Natural killer cell (primary cell): ENCODE data around the gene KAT2B. TPM values are rescaled to one million over a fixed set of nuclear protein-coding genes. Genes with fewer than 3 reads are reported as not detected.

Source experiments
- ATAC-seq, 3 donors: fragments of 150-1000 bp in 2 of 3; fragments of 200-7000 bp in 1 of 3; cut with Tn5 transposase; 1 replicate in 1 of 3; 2 replicates in 2 of 3; pipeline ENCODE4 v1.10.0; 2021; ENCODE audit warnings: mild to moderate bottlenecking in 2 of 3, moderate library complexity in 2 of 3
- DNase-seq, 2 donors: peaks; one replicate each; pipeline versions ENCODE4 v3.0.0 to v3.0.0-alpha.2; 2013 to 2021; ENCODE audit warnings: mixed read lengths in 1 of 2
- H3K27ac ChIP-seq: one replicate; pipeline ENCODE4 v1.5.1; 2013; ENCODE audit warnings: mild to moderate bottlenecking, low read length
- H3K27me3 ChIP-seq: one replicate; pipeline ENCODE4 v1.6.1; 2013; ENCODE audit warnings: low read length; ENCODE audit not compliant: control insufficient read depth, insufficient read depth
- H3K36me3 ChIP-seq: one replicate; pipeline ENCODE4 v1.6.1; 2013; ENCODE audit warnings: low read length; ENCODE audit not compliant: control insufficient read depth, insufficient read depth
- H3K4me1 ChIP-seq: one replicate; pipeline ENCODE4 v1.6.1; 2013; ENCODE audit warnings: low read length; ENCODE audit not compliant: control insufficient read depth, insufficient read depth
- H3K4me3 ChIP-seq: one replicate; pipeline ENCODE4 v1.5.1; 2013; ENCODE audit warnings: low read length
- H3K9me3 ChIP-seq: one replicate; pipeline ENCODE4 v1.6.1; 2013; ENCODE audit warnings: low read length; ENCODE audit not compliant: control insufficient read depth, insufficient read depth
- H3K27ac Mint-ChIP-seq, 2 donors: one replicate each; pipeline ENCODE4 v1.8.0; 2022; ENCODE audit warnings: mild to moderate bottlenecking in 2 of 2, mixed read lengths in 2 of 2, moderate library complexity in 1 of 2
- H3K27me3 Mint-ChIP-seq, 2 donors: one replicate each; pipeline ENCODE4 v1.8.0; 2022; ENCODE audit warnings: low read depth in 2 of 2, mixed read lengths in 2 of 2
- H3K36me3 Mint-ChIP-seq: one replicate; pipeline ENCODE4 v1.8.0; 2022; ENCODE audit warnings: mixed read lengths
- H3K4me1 Mint-ChIP-seq, 2 donors: one replicate each; pipeline ENCODE4 v1.8.0; 2022; ENCODE audit warnings: mixed read lengths in 2 of 2
- H3K4me3 Mint-ChIP-seq: one replicate; pipeline ENCODE4 v1.8.0; 2022; ENCODE audit warnings: mild to moderate bottlenecking, moderate library complexity, mixed read lengths
- H3K9me3 Mint-ChIP-seq, 2 donors: one replicate each; pipeline ENCODE4 v1.8.0; 2022; ENCODE audit warnings: mixed read lengths in 2 of 2
- WGBS: methylation state at CpG from one replicate; pipeline ENCODE4 v1.1.7; 2013; ENCODE audit warnings: missing lambda C conversion rate; ENCODE audit not compliant: insufficient coverage; 5-methylcytosine and 5-hydroxymethylcytosine counted together
- intact Hi-C: fragments of 100-400 bp; cut with micrococcal nuclease; formaldehyde crosslinking; loops from one replicate; pipeline ENCODE4 v1.14.2; 2022
- total RNA-seq, 4 donors: library from RNA; stranded (reverse); fragments of 120-200 nt in 1 of 4; gene quantifications; one replicate each; pipeline versions ENCODE4 v1.2.3 to v1.2.4, GENCODE V29; 2013 to 2022
- TF ChIP-seq, protein P1 (sequence below): fragments of 200-600 bp; IDR thresholded peaks from one replicate; pipeline ENCODE4 v1.8.0; 2022; ENCODE audit warnings: antibody characterized with exemption

Gene KAT2B
- total RNA-seq, 3 donors from 2014 or later (not counting 1 experiment from before 2014, with no cell fraction given): 132 to 156 (median 146) TPM

DNA sequence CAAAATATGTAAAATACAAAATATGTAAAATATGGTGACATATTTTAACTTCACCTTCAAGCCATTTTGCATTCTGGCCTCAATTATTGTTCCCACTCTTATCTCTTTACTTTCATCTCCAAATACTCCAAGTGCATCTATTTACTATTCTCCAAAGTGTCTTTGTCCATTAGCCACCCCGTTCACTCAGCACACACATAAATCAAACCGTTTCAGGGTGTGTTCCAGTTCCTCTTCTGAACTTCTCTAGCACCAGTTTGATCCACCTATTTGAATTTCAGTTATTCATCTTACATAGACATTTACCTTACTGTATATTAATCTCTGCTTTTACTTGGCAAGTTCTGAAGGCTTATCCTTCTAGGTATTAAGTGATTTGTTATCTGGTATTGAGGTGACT, 100.6 kb downstream of the KAT2B start:
- intact Hi-C loops: no loop called here

DNA sequence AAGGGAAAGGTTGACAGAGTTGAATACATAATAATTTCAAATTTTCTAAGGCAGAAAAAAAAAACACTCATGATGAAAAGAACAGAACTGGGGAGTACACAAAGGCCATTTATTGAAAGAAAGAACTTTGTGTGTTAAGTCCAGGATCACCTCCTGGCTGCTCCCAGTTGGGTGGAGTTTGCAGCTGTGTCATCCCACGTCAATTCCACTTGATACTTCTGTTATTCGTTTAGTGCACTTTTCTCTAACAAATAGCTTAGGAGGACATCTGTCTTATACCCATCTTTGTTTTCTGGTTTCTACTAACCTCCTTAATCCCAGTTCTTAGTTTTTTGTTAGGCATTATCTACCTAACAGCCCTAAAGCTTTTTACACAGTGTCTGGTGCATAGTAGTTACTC, 101.1 kb downstream of the KAT2B start:
- Mint-ChIP-seq H3K27ac (peak overlapping the region in 1 of 2 donors; percentile 15), H3K4me3 (no peak overlapping the region), H3K9me3 (no peaks in the 10 kb centered on the region), H3K36me3 (peaks cover 9% of the 10 kb centered on the region), H3K4me1 (peaks cover 0 to 12% of the 10 kb centered on the region in 2 donors), H3K27me3 (no peaks in the 10 kb centered on the region)
- H3K4me1 ChIP-seq: no peaks in the 10 kb centered on the region
- H3K27me3 ChIP-seq: no peaks in the 10 kb centered on the region
- no peak overlapping the region for H3K4me3 ChIP-seq
- intact Hi-C loops: no loop called here
- 89% methylated on average over 2 of the region's 2 CpGs for WGBS
- ATAC-seq (no peak), DNase-seq (no peak)
- no peak overlapping the region for H3K27ac ChIP-seq
- H3K9me3 ChIP-seq: no peaks in the 10 kb centered on the region
- TF ChIP-seq, protein P1, sequence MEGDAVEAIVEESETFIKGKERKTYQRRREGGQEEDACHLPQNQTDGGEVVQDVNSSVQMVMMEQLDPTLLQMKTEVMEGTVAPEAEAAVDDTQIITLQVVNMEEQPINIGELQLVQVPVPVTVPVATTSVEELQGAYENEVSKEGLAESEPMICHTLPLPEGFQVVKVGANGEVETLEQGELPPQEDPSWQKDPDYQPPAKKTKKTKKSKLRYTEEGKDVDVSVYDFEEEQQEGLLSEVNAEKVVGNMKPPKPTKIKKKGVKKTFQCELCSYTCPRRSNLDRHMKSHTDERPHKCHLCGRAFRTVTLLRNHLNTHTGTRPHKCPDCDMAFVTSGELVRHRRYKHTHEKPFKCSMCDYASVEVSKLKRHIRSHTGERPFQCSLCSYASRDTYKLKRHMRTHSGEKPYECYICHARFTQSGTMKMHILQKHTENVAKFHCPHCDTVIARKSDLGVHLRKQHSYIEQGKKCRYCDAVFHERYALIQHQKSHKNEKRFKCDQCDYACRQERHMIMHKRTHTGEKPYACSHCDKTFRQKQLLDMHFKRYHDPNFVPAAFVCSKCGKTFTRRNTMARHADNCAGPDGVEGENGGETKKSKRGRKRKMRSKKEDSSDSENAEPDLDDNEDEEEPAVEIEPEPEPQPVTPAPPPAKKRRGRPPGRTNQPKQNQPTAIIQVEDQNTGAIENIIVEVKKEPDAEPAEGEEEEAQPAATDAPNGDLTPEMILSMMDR: no peak
- H3K36me3 ChIP-seq: peaks cover 55% of the 10 kb centered on the region

More for the DNA sequence above, 100.6 kb downstream of the KAT2B start:
- H3K36me3 ChIP-seq: peaks cover 54% of the 10 kb centered on the region
- WGBS: 31% methylated on average over 2 of the region's 2 CpGs
- H3K9me3 ChIP-seq: no peaks in the 10 kb centered on the region
- ATAC-seq (no peak), DNase-seq (no peak)
- H3K27me3 Mint-ChIP-seq: no peaks in the 10 kb centered on the region
- H3K27me3 ChIP-seq: no peaks in the 10 kb centered on the region
- no peak overlapping the region for H3K27ac ChIP-seq
- peaks cover 0 to 12% of the 10 kb centered on the region in 2 donors for H3K4me1 Mint-ChIP-seq
- peaks cover 9% of the 10 kb centered on the region for H3K36me3 Mint-ChIP-seq
- TF ChIP-seq, protein P1: no peak
- no peak overlapping the region for H3K4me3 Mint-ChIP-seq
- H3K9me3 Mint-ChIP-seq: no peaks in the 10 kb centered on the region
- no peaks in the 10 kb centered on the region for H3K4me1 ChIP-seq
- H3K27ac Mint-ChIP-seq: peak overlapping the region in 1 of 2 donors; percentile 15
- H3K4me3 ChIP-seq: no peak overlapping the region

DNA sequence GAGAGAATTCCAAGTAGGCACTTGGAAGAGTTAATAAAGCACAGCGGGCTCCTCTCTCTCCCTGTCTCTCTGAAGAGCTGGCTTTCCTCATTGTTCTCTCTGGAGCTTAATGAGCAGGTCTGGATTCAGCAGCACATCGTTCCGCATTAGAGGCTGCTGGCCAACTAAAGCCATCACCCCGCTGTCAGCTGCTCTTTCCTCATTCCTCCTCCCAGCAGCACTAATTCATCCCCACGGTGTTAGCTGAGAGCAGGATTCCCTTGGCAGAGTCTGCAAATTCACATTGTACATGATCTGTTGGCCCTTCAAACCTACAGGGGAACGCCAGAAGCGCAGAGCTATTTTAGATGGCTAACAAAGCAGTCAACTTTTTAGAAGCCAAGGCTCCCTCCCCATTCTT, 101.6 kb downstream of the KAT2B start:
- H3K4me3 Mint-ChIP-seq: no peak overlapping the region
- H3K9me3 Mint-ChIP-seq: no peaks in the 10 kb centered on the region

More for the DNA sequence above, 101.6 kb downstream of the KAT2B start:
- H3K36me3 Mint-ChIP-seq: peaks cover 9% of the 10 kb centered on the region
- Histone ChIP-seq H3K4me3 (no peak overlapping the region), H3K27ac (no peak overlapping the region), H3K27me3 (no peaks in the 10 kb centered on the region), H3K36me3 (peaks cover 56% of the 10 kb centered on the region), H3K4me1 (no peaks in the 10 kb centered on the region), H3K9me3 (no peaks in the 10 kb centered on the region)
- peak overlapping the region in 1 of 2 donors; percentile 31 for H3K27ac Mint-ChIP-seq
- no peaks in the 10 kb centered on the region for H3K27me3 Mint-ChIP-seq
- ATAC-seq: no peak
- WGBS: 98% methylated on average over 7 of the region's 7 CpGs
- intact Hi-C loops: no loop called here
- DNase-seq: no peak
- H3K4me1 Mint-ChIP-seq: peaks cover 0 to 12% of the 10 kb centered on the region in 2 donors
- TF ChIP-seq, protein P1: no peak
